Chondrocyte (in vitro differentiated cells): ENCODE data around the gene MYCBP2. TPM values are rescaled to one million over a fixed set of nuclear protein-coding genes. Genes with fewer than 3 reads are reported as not detected.

Source experiments
- DNase-seq: peaks from one replicate; pipeline ENCODE4 v3.0.0; 2021; ENCODE audit warnings: mixed read lengths, low spot score
- H3K27ac Mint-ChIP-seq: one replicate; pipeline ENCODE4 v1.8.0; 2021; ENCODE audit warnings: mild to moderate bottlenecking, moderate library complexity, mixed read lengths; ENCODE audit not compliant: unreplicated experiment
- H3K27me3 Mint-ChIP-seq: 2 replicates; pipeline ENCODE4 v1.8.0; 2021; ENCODE audit warnings: low read depth, mixed read lengths
- H3K36me3 Mint-ChIP-seq: 2 replicates; pipeline ENCODE4 v1.8.0; 2021; ENCODE audit warnings: low read depth, mixed read lengths
- H3K4me1 Mint-ChIP-seq: 2 replicates; pipeline ENCODE4 v1.8.0; 2021; ENCODE audit warnings: low read depth, mild to moderate bottlenecking, mixed read lengths
- H3K4me3 Mint-ChIP-seq: one replicate; pipeline ENCODE4 v1.8.0; 2021; ENCODE audit warnings: mild to moderate bottlenecking, moderate library complexity, mixed read lengths; ENCODE audit not compliant: unreplicated experiment
- H3K9me3 Mint-ChIP-seq: 2 replicates; pipeline ENCODE4 v1.8.0; 2021; ENCODE audit warnings: low read depth, mixed read lengths
- CTCF ChIP-seq: fragments of 200-600 bp; sonication (generic); IDR thresholded peaks from 2 replicates; pipeline ENCODE4 v1.5.0; 2021; ENCODE audit warnings: antibody characterized with exemption, mild to moderate bottlenecking, moderate library complexity
- total RNA-seq: library from RNA; stranded (reverse); gene quantifications from 3 replicates; pipeline ENCODE4 v1.2.1, GENCODE V29; 2021

Gene MYCBP2
- total RNA-seq, 1 donor from 2014 or later: 59.5 TPM

GRCh38 chr13:77061362-77061761, 265.5 kb downstream of the MYCBP2 start:
- Mint-ChIP-seq H3K36me3 (peaks cover 26% of the 10 kb centered on the region), H3K27ac (no peak overlapping the region), H3K9me3 (no peaks in the 10 kb centered on the region), H3K4me3 (no peak overlapping the region), H3K4me1 (peaks cover 4% of the 10 kb centered on the region), H3K27me3 (no peaks in the 10 kb centered on the region)
- DNase-seq: no peak
- TF ChIP-seq CTCF: no peak

- Mint-ChIP-seq H3K4me3 (no peak overlapping the region), H3K27ac (no peak overlapping the region), H3K4me1 (no peaks in the 10 kb centered on the region), H3K9me3 (no peaks in the 10 kb centered on the region), H3K27me3 (no peaks in the 10 kb centered on the region), H3K36me3 (peaks cover 29% of the 10 kb centered on the region)
- no peak for DNase-seq
- TF ChIP-seq CTCF: no peak
These were observed 270.0 kb downstream of the MYCBP2 start for GRCh38 chr13:77056886-77057285.

GRCh38 chr13:77056382-77056781, 270.5 kb downstream of the MYCBP2 start:
- H3K4me1 Mint-ChIP-seq: no peaks in the 10 kb centered on the region
- no peak for DNase-seq
- H3K27me3 Mint-ChIP-seq: no peaks in the 10 kb centered on the region
- H3K9me3 Mint-ChIP-seq: no peaks in the 10 kb centered on the region
- TF ChIP-seq CTCF: peak; percentile 23
- no peak overlapping the region for H3K27ac Mint-ChIP-seq
- peaks cover 27% of the 10 kb centered on the region for H3K36me3 Mint-ChIP-seq
- H3K4me3 Mint-ChIP-seq: no peak overlapping the region

GRCh38 chr13:77055158-77055557, 271.7 kb downstream of the MYCBP2 start:
- Mint-ChIP-seq H3K4me3 (no peak overlapping the region), H3K27ac (no peak overlapping the region), H3K27me3 (no peaks in the 10 kb centered on the region), H3K4me1 (no peaks in the 10 kb centered on the region), H3K9me3 (no peaks in the 10 kb centered on the region), H3K36me3 (peaks cover 34% of the 10 kb centered on the region)
- DNase-seq: no peak
- TF ChIP-seq CTCF: no peak

GRCh38 chr13:77053192-77053591, 273.7 kb downstream of the MYCBP2 start:
- TF ChIP-seq CTCF: no peak
- Mint-ChIP-seq H3K4me3 (no peak overlapping the region), H3K27me3 (no peaks in the 10 kb centered on the region), H3K4me1 (no peaks in the 10 kb centered on the region), H3K27ac (no peak overlapping the region), H3K9me3 (no peaks in the 10 kb centered on the region), H3K36me3 (peaks cover 41% of the 10 kb centered on the region)
- DNase-seq: no peak
